Measurements from ENCODE around the gene ZDHHC22.

ZDHHC22 gene

DNA sequence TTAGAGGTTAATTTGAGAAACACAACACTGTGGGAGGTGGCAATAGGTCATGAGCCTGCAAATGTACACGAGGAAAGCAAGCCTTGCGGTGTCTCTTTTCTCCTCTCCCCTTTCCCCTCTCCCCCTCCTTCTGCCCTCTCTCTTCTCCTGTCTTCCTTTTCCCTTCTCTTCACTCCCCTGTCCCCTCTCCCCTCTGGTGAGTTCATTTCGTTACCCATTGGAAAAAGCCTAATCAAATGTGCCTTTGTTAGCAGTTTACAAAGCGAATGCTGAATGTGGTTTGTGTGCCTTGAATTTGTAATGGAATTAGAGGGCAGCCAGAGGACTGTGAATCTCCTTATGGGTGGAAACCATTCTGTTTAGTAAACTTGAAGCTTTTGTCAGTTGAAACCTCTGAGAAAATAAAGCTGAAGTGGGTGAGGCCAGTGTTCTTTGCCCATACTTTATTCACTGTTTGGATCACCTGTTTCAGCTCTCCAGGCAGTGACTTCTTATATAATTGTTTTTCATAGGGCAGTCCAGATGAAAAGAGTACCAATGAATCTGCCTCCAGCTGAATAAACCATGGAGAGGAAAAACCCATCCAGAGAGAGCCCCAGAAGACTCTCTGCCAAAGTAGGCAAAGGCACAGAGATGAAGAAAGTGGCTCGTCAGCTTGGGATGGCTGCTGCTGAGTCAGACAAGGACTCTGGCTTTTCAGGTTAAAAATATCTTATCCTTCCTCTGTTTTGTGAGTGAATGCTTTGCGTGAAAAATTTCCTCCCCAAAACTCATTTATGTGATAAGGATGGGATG is 36.2 kb downstream of the ZDHHC22 start:
- H3K9ac ChIP-seq (ENCODE audit: low read length): no peak overlapping the region
- H3K9me3 ChIP-seq (ENCODE audit: insufficient read depth, low read length): no peaks in the 10 kb centered on the region
- H4K20me1 ChIP-seq (ENCODE audit: low read depth, low read length): no peaks in the 10 kb centered on the region
- no peak overlapping the region for H3K4me2 ChIP-seq (ENCODE audit: low read depth, low read length, poor library complexity, severe bottlenecking)
- no peaks in the 10 kb centered on the region for H3F3A ChIP-seq (ENCODE audit: insufficient read depth)
- no peaks in the 10 kb centered on the region for H3K36me3 ChIP-seq (ENCODE audit: low read length)
- no peaks in the 10 kb centered on the region for H3K9me2 ChIP-seq (replicated peaks; ENCODE audit: insufficient read depth, low read length)
- no peak overlapping the region for H3K27ac ChIP-seq (ENCODE audit: low read depth, low read length)
- H3K79me2 ChIP-seq (ENCODE audit: insufficient read depth, low read length): no peaks in the 10 kb centered on the region
- H2AFZ ChIP-seq (ENCODE audit: low read depth, low read length, severe bottlenecking): no peak overlapping the region
- no peaks in the 10 kb centered on the region for H3K27me3 ChIP-seq (ENCODE audit: low read length)
- TF ChIP-seq, protein P1, sequence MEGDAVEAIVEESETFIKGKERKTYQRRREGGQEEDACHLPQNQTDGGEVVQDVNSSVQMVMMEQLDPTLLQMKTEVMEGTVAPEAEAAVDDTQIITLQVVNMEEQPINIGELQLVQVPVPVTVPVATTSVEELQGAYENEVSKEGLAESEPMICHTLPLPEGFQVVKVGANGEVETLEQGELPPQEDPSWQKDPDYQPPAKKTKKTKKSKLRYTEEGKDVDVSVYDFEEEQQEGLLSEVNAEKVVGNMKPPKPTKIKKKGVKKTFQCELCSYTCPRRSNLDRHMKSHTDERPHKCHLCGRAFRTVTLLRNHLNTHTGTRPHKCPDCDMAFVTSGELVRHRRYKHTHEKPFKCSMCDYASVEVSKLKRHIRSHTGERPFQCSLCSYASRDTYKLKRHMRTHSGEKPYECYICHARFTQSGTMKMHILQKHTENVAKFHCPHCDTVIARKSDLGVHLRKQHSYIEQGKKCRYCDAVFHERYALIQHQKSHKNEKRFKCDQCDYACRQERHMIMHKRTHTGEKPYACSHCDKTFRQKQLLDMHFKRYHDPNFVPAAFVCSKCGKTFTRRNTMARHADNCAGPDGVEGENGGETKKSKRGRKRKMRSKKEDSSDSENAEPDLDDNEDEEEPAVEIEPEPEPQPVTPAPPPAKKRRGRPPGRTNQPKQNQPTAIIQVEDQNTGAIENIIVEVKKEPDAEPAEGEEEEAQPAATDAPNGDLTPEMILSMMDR (IDR thresholded peaks at IDR 0.05; ENCODE audit: insufficient read depth, low read length, poor library complexity, severe bottlenecking): no peak
- no peak for TF ChIP-seq EZH2phosphoT487 (conservative IDR thresholded peaks at IDR 0.05; ENCODE audit: low read length)
- no peak overlapping the region for H3K4me3 ChIP-seq (ENCODE audit: insufficient read depth, low read length, poor library complexity, severe bottlenecking)

- no peaks in the 10 kb centered on the region for H3K9me3 ChIP-seq (ENCODE audit: insufficient read depth, low read length)
- H3K9me2 ChIP-seq (replicated peaks; ENCODE audit: insufficient read depth, low read length): no peaks in the 10 kb centered on the region
- no peaks in the 10 kb centered on the region for H4K20me1 ChIP-seq (ENCODE audit: low read depth, low read length)
- no peaks in the 10 kb centered on the region for H3F3A ChIP-seq (ENCODE audit: insufficient read depth)
- H2AFZ ChIP-seq (ENCODE audit: low read depth, low read length, severe bottlenecking): no peak overlapping the region
- no peaks in the 10 kb centered on the region for H3K27me3 ChIP-seq (ENCODE audit: low read length)
- H3K27ac ChIP-seq (ENCODE audit: low read depth, low read length): no peak overlapping the region
- no peaks in the 10 kb centered on the region for H3K36me3 ChIP-seq (ENCODE audit: low read length)
- no peak overlapping the region for H3K4me2 ChIP-seq (ENCODE audit: low read depth, low read length, poor library complexity, severe bottlenecking)
- H3K9ac ChIP-seq (ENCODE audit: low read length): no peak overlapping the region
- H3K4me3 ChIP-seq (ENCODE audit: insufficient read depth, low read length, poor library complexity, severe bottlenecking): no peak overlapping the region
- TF ChIP-seq, protein P1 (IDR thresholded peaks at IDR 0.05; ENCODE audit: insufficient read depth, low read length, poor library complexity, severe bottlenecking): no peak
- no peak for TF ChIP-seq EZH2phosphoT487 (conservative IDR thresholded peaks at IDR 0.05; ENCODE audit: low read length)
- H3K79me2 ChIP-seq (ENCODE audit: insufficient read depth, low read length): no peaks in the 10 kb centered on the region
Measured at GRCh38 chr14:77104393-77104792, 37.2 kb downstream of the ZDHHC22 start.

DNA sequence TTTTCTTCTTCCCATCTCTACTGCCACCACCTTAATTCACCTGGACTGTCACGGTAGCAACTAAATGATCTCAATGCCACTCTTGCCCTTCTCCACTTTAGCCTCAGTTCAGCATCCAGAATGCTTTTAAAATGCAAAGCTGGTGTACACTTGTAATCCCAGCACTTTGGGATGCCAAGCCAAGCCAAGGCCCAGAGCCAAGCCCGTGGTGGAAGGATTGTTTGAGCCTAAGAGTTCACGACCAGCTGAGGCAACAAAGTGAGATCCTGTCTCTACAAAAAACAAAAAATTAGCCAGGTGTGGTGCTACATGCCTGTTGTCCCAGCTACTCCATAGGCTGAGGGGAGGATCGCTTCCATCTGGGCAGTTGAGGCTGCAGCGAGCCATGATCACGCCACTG is 37.6 kb downstream of the ZDHHC22 start:
- no peaks in the 10 kb centered on the region for H3F3A ChIP-seq (ENCODE audit: insufficient read depth)
- H3K9ac ChIP-seq (ENCODE audit: low read length): no peak overlapping the region
- no peaks in the 10 kb centered on the region for H3K9me2 ChIP-seq (replicated peaks; ENCODE audit: insufficient read depth, low read length)
- no peak overlapping the region for H3K27ac ChIP-seq (ENCODE audit: low read depth, low read length)
- no peaks in the 10 kb centered on the region for H4K20me1 ChIP-seq (ENCODE audit: low read depth, low read length)
- H3K4me2 ChIP-seq (ENCODE audit: low read depth, low read length, poor library complexity, severe bottlenecking): no peak overlapping the region
- H3K4me3 ChIP-seq (ENCODE audit: insufficient read depth, low read length, poor library complexity, severe bottlenecking): no peak overlapping the region
- no peaks in the 10 kb centered on the region for H3K36me3 ChIP-seq (ENCODE audit: low read length)
- no peak for TF ChIP-seq EZH2phosphoT487 (conservative IDR thresholded peaks at IDR 0.05; ENCODE audit: low read length)
- TF ChIP-seq, protein P1 (IDR thresholded peaks at IDR 0.05; ENCODE audit: insufficient read depth, low read length, poor library complexity, severe bottlenecking): no peak
- H3K9me3 ChIP-seq (ENCODE audit: insufficient read depth, low read length): no peaks in the 10 kb centered on the region
- no peaks in the 10 kb centered on the region for H3K27me3 ChIP-seq (ENCODE audit: low read length)
- H3K79me2 ChIP-seq (ENCODE audit: insufficient read depth, low read length): no peaks in the 10 kb centered on the region
- H2AFZ ChIP-seq (ENCODE audit: low read depth, low read length, severe bottlenecking): no peak overlapping the region
